NCI-H524 (cell line): ENCODE results near the gene GRK5.

Experiments
- DNase-seq, 2 experiments: peaks; one replicate each; lab custom pipeline; 2025; lab: John Stamatoyannopoulos, UW

GRK5 gene

DNA sequence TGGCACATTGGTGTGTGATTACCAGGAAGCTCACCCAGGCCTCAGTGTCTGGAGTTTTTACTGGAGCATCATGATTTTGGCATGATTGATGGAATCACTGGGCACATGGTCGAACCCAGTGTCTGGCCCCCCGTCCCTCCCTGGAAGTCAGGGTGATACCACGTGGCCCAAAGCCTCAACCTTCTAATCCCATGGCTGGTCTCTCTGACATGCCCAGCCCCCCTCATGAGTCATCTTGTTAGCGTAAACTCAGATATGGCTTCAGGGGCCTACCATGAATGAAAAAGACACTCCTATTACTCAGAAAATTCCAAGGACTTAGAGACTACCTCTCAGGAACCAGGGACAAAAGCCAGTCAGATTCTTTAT is 109.3 kb downstream of the GRK5 start:
- no peak for DNase-seq

GRCh38 chr10:119318411-119319160 is 111.2 kb downstream of the GRK5 start:
- DNase-seq: no peak

DNA sequence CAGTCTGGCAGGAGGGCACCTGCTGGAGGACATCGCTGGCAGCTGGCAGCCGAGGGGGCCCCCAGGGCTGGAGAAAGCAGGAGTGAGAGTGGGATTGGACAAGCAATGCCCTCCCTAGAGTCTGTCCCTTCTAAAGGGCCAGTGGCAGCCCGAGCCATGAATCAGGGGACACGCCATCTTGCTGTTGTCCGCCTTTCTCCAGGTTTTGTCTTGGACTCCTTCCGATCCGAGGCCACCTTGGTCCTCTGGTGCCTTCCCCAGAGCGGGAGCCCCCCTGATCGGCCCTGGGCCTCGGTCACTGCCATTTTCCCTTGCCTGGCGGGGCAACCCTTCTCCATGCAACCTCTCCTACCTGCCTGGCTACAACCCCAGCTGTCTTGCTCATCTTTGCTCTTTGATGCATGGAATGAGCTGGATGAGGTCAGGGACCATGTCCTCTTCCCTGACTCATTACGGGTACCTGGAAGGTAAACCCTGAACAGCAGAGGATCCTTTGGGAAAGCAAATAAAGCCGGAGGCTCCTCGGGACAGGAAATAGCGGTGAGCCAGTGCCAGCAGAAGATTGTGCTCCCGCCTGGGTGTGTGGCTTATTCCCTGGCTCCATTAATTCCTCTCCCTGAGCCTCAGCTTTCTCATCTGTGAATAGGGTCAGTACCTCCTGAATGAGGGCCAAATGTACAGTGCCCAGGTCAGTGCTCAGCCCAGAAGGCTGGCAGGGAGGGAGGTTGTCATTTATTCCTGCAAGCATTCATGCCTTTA is 112.0 kb downstream of the GRK5 start:
- peak in 1 of 2 experiments; percentile 37 for DNase-seq

- no peak for DNase-seq
Measured at GRCh38 chr10:119319920-119320258, 112.5 kb downstream of the GRK5 start.

DNA sequence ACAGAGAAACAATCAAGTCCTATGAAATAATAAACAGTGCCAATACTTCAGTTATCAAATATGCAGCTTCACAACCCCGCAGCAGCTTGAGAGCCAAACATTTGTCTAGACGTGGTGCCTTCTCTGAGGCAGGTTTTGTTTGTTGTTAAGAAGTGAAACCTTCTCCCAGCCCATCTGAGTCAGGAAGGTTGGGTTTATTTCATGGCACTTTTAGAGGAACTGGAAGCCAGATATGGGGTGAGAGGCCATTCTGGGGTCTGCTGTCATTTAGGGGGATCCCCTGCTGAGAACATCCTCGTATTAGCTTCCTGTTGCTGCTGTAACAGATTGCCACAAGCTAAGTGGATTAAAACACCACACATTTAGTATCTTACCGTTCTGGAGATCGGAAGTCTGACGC is 113.6 kb downstream of the GRK5 start:
- DNase-seq: no peak

DNA sequence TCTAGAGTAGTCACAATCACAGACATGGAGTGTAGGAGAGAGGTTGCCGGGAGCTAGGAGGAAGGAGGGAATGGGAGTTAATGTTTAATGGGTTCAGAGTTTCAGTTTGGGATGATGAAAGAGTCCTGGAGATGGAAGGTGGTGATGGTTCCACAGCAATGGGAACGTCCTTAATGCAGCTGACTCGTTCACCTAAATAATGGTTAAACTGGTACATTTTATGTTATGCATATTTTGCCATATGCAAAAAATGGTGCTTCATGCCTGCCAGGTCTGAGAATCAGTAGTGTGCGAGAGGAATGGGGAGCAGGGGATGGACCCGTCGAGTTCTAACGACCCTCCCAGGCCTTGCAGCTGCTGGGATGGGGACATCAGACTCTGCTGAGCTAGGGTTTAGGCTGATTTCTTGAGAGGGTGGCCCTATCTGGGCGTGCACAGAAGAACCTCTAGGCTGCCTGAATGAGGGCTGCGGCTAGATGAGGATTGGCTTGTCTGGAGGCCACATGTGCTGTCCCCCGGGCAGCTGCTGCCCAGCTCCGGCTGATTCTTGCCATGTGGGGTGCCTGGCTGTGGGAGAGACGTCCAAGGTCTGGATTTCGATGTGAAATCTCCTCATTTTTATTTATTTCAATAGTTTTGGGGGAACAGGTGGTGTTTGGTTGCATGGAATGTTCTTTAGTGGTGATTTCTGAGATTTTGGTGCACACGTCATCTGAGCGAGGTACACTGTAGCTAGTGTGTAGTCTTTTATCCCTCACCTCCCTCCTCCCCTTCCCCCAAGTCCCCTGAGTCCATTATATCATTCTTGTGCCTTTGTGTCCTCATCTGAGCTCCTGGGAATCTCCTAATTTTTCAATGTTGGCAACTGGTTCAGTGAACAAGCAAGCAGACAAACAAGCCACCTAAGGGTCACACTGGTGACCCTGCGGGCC is 116.0 kb downstream of the GRK5 start:
- DNase-seq: no peak

- peak in 1 of 2 experiments; percentile 40 for DNase-seq
Measured at GRCh38 chr10:119325131-119325530, 117.8 kb downstream of the GRK5 start.

GRCh38 chr10:119326167-119326566 is 118.8 kb downstream of the GRK5 start:
- DNase-seq: no peak

GRCh38 chr10:119327096-119327745 is 119.8 kb downstream of the GRK5 start:
- DNase-seq: no peak

DNA sequence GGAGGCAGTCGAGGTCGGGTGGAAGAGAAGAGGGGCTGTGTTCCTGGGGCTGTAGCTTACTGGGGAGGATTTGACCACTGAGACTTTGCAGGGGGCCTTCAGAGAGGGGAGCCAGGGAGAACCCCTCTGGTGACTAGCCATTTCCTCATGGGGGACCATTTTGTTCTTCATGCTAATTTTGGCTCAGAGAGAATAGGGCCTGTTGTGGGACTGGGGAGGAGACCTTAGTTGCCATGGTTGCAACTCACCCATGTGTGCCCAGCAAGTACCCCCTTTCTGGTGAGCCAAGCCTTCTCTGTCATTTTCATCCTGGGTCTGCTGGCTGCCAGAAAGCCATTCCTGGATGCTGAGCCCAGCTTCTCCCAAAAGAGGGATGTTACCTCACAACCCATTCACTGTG is 120.9 kb downstream of the GRK5 start:
- no peak for DNase-seq

- DNase-seq: peak in 1 of 2 experiments; percentile 50
Measured at GRCh38 chr10:119330342-119330741, 123.0 kb downstream of the GRK5 start.

GRCh38 chr10:119331061-119331460 is 123.7 kb downstream of the GRK5 start:
- DNase-seq: no peak

DNA sequence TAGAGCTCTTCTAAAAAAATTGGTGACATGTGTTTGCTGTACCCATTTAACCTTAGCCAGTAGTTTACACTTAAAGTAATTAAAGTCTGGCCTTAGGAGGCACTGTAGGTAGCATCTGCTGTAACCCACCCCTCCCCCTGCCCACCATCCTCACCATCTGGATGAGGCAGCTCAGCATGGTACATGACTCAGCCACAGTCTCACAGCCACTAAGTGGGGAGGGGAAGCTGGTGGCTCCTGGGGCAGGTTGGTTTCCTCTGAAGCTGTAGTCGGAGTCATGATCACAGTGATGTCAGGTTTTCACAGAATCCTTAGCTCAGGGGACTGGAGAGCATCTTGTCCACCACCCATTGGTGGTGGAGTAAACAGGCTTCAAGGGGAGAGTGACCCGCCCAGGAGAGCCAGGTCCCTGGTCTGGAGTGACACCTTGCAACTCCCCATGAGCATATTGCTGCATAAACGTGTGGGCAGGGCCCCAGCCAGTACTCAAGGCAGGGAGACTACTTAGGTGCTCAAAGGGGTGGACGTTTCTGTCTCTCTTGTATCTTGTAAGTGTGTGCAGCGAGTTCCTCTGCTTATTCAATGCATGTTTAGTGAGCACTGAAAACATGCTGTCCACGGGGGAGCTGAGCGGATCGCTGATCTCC is 125.9 kb downstream of the GRK5 start:
- peak; percentile 34 to 80 for DNase-seq

DNA sequence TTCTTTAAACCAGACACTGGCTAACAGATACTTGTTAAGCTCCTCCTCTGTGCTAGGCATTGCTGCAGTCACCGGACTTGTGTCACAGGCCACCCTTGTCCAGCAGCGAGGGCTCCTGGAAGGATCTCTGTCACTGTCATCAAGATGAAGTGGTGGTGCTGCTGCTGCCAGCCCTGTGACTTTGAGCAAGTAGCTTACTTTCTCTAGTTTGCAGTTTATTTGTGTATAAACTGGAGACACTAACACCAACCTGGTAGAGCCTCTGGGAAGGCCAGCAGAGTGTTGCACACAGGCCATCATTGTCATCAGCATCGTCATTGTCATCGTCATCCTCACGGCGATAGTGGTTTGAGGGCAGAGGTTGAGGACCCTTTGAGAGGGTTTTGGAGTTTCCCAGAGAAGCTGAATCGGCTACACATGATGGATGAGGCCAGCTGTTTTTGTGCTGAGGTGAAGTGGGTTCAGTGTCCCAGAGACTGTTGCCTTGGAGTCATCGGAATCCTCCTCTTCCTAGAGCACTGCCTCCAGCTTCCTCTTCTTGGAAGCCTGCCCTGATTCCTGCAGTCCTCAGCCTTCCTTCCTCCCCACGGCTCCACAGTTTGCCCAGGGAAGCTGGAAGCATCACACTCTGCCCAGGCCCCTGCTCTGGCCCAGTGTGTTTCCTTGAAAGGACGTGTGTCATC is 128.4 kb downstream of the GRK5 start:
- no peak for DNase-seq

DNA sequence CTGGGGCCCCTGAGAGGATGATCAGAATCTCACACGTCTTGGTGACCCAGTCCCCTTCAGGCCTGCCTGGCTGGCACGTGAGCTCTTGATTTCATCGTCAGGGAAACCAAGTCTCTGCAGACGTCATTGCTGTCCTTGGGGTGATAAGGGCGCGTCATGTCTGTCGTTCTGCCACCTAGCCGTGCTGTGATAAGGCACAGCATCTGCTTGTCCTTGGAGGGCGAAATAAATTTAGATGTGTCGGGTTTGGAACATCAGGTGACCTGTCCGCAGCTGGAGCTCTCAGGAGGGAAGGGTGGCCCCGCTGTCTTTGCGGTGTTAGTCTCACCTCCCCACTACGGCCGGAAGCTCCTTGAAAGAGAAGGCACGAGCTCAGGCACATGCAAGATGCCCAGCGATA is 129.2 kb downstream of the GRK5 start:
- no peak for DNase-seq

- no peak for DNase-seq
Measured at GRCh38 chr10:119337223-119337622, 129.9 kb downstream of the GRK5 start.

- peak in 1 of 2 experiments; percentile 1 for DNase-seq
Measured at GRCh38 chr10:119337796-119338432, 130.5 kb downstream of the GRK5 start.

DNA sequence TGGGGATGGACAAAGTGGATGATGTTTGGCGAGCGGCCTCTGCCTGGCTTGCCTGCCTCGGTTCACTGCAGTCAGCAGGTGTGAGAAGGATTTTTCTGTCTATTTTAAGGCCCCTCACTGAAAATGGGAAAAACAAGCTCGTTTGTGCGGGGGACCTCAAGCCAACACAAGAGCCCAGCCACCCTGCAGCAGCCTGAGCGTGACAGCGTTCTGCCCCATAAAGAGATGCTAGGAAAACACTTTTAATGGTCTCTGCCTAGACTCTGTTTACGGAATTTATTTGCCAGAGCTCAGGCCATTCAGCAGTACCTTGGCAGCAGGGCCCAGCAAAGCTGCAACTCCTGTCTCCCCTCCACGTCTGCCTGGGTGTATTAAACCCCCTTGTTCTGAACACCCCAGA is 131.7 kb downstream of the GRK5 start:
- no peak for DNase-seq

- DNase-seq: no peak
Measured at GRCh38 chr10:119340893-119341458, 133.6 kb downstream of the GRK5 start.
